KMS-11 (cell line): ENCODE data around the gene PTGER3.

ENCODE experiments used
- H2AFZ ChIP-seq: fragments of 200-600 bp; sonication (generic); 2 replicates; pipeline ENCODE4 v1.6.1; 2016; ENCODE audit warnings: antibody characterized with exemption, mixed run types, low read depth
- H3K27ac ChIP-seq: fragments of 200-600 bp; sonication (generic); 2 replicates; pipeline ENCODE4 v1.6.1; 2016; ENCODE audit warnings: mild to moderate bottlenecking, mixed run types
- H3K27me3 ChIP-seq: fragments of 200-600 bp; sonication (generic); 2 replicates; pipeline ENCODE4 v1.6.1; 2017; ENCODE audit warnings: mild to moderate bottlenecking, low read depth, mixed run types, moderate library complexity; ENCODE audit not compliant: insufficient read depth
- H3K36me3 ChIP-seq: fragments of 200-600 bp; sonication (generic); 2 replicates; pipeline ENCODE4 v1.6.1; 2017; ENCODE audit warnings: mild to moderate bottlenecking, mixed run types; ENCODE audit not compliant: insufficient read depth
- H3K4me1 ChIP-seq: fragments of 200-600 bp; sonication (generic); 2 replicates; pipeline ENCODE4 v1.6.1; 2016; ENCODE audit warnings: mild to moderate bottlenecking, low read depth, mixed run types; ENCODE audit not compliant: poor library complexity, severe bottlenecking
- H3K4me2 ChIP-seq: fragments of 200-600 bp; sonication (generic); 2 replicates; pipeline ENCODE4 v1.7.0; 2016; ENCODE audit warnings: mild to moderate bottlenecking, mixed run types
- H3K4me3 ChIP-seq: fragments of 200-600 bp; sonication (generic); IDR thresholded peaks from 2 replicates; pipeline ENCODE4 v1.6.1; 2017; ENCODE audit warnings: low read depth, low read length, mixed read lengths; ENCODE audit not compliant: insufficient read depth
- H3K79me2 ChIP-seq: fragments of 200-600 bp; sonication (generic); 2 replicates; pipeline ENCODE4 v1.6.1; 2016; ENCODE audit warnings: low read depth, mixed run types; ENCODE audit not compliant: insufficient read depth
- H3K9ac ChIP-seq: fragments of 200-600 bp; sonication (generic); 2 replicates; pipeline ENCODE4 v1.6.1; 2016; ENCODE audit warnings: mild to moderate bottlenecking, mixed run types
- H4K20me1 ChIP-seq: fragments of 200-600 bp; sonication (generic); 2 replicates; pipeline ENCODE4 v1.6.1; 2016; ENCODE audit warnings: mild to moderate bottlenecking, mixed run types; ENCODE audit not compliant: insufficient read depth
- TF ChIP-seq, protein P1 (sequence below): fragments of 200-600 bp; sonication (generic); conservative IDR thresholded peaks from 2 replicates; pipeline ENCODE4 v1.6.1; 2017; ENCODE audit warnings: low read depth, mild to moderate bottlenecking, antibody characterized with exemption, low read length, moderate library complexity, mixed read lengths

The PTGER3 gene

DNA sequence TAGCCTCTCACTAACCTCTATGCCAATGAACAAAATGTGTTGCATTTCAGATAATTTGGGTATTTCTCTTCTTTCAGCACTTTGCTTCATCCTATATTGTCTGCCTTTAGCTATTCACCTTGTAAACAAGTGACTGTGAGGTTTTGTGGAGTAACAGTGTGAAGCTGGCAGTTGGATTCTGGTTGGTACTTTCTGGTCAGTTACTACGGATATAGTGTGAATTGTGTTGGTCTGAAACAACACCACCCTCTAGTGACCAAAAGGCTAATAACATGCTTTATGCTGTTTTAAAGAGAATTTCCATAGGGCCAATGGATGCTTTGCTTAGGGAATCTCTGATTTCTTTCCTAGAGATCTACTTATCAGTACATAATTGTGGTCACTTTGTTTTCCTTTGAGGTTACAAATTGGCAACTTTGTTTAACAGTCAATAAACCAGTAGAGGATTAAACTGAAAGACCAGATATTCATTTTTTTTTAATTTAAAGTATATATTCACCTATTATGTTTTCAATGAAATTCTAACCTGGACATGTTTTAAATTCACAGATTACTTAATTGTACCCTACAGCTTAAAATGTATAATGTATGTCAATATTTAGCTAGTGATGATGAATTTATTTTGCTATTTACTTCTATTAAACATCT, 2.5 kb upstream of the PTGER3 start:
- TF ChIP-seq, protein P1, sequence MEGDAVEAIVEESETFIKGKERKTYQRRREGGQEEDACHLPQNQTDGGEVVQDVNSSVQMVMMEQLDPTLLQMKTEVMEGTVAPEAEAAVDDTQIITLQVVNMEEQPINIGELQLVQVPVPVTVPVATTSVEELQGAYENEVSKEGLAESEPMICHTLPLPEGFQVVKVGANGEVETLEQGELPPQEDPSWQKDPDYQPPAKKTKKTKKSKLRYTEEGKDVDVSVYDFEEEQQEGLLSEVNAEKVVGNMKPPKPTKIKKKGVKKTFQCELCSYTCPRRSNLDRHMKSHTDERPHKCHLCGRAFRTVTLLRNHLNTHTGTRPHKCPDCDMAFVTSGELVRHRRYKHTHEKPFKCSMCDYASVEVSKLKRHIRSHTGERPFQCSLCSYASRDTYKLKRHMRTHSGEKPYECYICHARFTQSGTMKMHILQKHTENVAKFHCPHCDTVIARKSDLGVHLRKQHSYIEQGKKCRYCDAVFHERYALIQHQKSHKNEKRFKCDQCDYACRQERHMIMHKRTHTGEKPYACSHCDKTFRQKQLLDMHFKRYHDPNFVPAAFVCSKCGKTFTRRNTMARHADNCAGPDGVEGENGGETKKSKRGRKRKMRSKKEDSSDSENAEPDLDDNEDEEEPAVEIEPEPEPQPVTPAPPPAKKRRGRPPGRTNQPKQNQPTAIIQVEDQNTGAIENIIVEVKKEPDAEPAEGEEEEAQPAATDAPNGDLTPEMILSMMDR = peak; percentile 56
- H4K20me1 ChIP-seq = no peaks in the 10 kb centered on the region
- no peak overlapping the region for H3K4me2 ChIP-seq
- no peaks in the 10 kb centered on the region for H3K36me3 ChIP-seq
- H3K27ac ChIP-seq = no peak overlapping the region
- H3K4me1 ChIP-seq = peaks cover 4% of the 10 kb centered on the region
- no peaks in the 10 kb centered on the region for H3K79me2 ChIP-seq
- H2AFZ ChIP-seq = no peak overlapping the region
- no peak overlapping the region for H3K4me3 ChIP-seq
- no peaks in the 10 kb centered on the region for H3K27me3 ChIP-seq
- no peak overlapping the region for H3K9ac ChIP-seq

DNA sequence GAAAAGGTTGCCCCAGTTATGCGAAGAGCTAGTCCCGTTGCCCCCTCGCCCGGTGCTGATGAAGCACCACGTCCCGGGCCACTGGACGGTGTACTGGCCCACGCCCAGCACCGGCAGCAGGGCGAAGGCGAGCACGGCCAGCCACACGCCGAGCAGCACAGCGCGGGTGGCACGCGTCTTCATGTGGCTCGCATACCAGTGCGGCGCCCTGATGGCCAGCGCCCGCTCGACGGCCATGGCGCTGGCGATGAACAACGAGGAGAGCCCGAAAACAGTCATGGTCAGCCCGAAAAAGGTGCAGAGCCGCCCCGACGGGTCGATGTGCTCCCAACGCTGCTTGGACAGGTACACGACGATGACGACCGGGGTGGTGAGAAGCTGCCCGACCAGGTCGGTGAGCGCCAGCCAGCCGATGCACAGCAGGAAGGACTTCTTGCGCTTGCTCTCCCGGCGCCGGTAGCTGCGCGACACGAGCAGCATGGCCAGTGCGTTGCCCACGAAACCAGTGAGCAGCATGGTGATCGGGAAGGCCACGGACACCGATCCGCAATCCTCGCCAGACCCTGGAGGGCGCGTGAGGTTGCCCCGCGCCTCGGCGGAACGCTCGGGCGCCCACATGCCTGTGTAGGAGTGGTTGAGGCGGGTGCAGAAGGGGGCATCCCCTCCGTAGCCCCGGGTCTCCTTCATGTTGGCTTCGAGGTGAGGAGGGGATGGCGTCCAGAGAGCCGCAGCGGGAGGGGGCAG, 553 bp downstream of the PTGER3 start:
- no peaks in the 10 kb centered on the region for H3K36me3 ChIP-seq
- no peak overlapping the region for H3K9ac ChIP-seq
- no peak overlapping the region for H3K4me3 ChIP-seq
- H3K79me2 ChIP-seq = no peaks in the 10 kb centered on the region
- TF ChIP-seq, protein P1 = no peak
- no peak overlapping the region for H3K4me2 ChIP-seq
- no peak overlapping the region for H2AFZ ChIP-seq
- peaks cover 4% of the 10 kb centered on the region for H3K4me1 ChIP-seq
- no peaks in the 10 kb centered on the region for H3K27me3 ChIP-seq
- no peaks in the 10 kb centered on the region for H4K20me1 ChIP-seq
- no peak overlapping the region for H3K27ac ChIP-seq

DNA sequence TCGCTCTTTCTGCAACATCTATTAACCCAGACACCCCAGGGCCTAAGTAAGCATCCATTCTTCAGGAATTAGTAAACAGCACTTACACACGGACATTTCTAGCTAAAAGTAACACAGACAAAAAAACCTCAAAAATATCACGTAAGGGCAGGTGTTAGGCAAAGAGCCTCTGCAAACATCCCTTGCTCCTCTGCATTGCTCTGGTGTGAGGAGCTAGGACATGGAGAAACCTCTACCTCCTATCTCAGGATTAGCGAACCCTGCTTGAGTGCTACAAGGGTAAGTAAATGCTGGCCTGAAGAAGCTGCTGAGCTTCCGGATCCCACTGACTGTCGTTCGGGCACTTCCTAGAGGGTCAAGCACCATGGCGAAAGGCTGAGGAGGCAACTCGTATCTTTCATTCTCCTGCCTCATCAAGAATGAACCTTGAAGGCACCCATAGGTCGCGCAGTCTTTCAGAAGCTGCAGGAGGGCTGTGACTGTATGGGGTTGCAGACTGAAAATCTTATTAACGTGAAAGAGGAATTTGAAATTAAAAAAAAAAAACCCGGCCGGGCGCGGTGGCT, 2.1 kb downstream of the PTGER3 start:
- TF ChIP-seq, protein P1 = no peak
- no peaks in the 10 kb centered on the region for H3K36me3 ChIP-seq
- H3K4me2 ChIP-seq = no peak overlapping the region
- no peaks in the 10 kb centered on the region for H4K20me1 ChIP-seq
- peaks cover 4% of the 10 kb centered on the region for H3K4me1 ChIP-seq
- no peak overlapping the region for H2AFZ ChIP-seq
- no peak overlapping the region for H3K27ac ChIP-seq
- H3K27me3 ChIP-seq = no peaks in the 10 kb centered on the region
- no peak overlapping the region for H3K4me3 ChIP-seq
- H3K9ac ChIP-seq = no peak overlapping the region
- H3K79me2 ChIP-seq = no peaks in the 10 kb centered on the region

DNA sequence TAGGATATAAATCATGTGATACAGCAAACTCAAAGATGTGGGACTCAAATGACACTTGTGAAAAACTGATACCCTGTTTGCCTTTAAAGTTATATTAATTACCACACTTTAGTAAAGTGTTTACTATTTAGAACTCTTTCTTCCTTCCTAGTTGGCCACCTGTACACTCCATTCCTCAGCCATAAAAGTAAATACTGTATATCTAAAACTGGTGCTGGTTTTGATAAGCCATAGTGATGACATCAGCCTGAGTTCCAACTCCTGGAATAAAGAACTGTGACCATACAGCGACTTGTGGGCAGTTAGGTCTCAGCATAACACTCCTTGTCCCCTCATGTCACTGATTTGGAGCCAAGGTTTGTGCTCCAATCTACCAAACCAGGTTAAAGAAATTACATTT, 2.8 kb downstream of the PTGER3 start:
- Histone ChIP-seq H3K4me2 (no peak overlapping the region), H3K4me3 (no peak overlapping the region), H3K36me3 (no peaks in the 10 kb centered on the region), H3K27ac (no peak overlapping the region), H3K4me1 (peaks cover 3% of the 10 kb centered on the region), H3K27me3 (no peaks in the 10 kb centered on the region), H3K79me2 (no peaks in the 10 kb centered on the region), H3K9ac (no peak overlapping the region), H4K20me1 (no peaks in the 10 kb centered on the region), H2AFZ (no peak overlapping the region)
- TF ChIP-seq, protein P1 = no peak
